ENCODE measurements around the gene DENND6B.
A peak's percentile ranks its signal among the peaks of the same experiment; 100 is the strongest.

The DENND6B gene

DNA sequence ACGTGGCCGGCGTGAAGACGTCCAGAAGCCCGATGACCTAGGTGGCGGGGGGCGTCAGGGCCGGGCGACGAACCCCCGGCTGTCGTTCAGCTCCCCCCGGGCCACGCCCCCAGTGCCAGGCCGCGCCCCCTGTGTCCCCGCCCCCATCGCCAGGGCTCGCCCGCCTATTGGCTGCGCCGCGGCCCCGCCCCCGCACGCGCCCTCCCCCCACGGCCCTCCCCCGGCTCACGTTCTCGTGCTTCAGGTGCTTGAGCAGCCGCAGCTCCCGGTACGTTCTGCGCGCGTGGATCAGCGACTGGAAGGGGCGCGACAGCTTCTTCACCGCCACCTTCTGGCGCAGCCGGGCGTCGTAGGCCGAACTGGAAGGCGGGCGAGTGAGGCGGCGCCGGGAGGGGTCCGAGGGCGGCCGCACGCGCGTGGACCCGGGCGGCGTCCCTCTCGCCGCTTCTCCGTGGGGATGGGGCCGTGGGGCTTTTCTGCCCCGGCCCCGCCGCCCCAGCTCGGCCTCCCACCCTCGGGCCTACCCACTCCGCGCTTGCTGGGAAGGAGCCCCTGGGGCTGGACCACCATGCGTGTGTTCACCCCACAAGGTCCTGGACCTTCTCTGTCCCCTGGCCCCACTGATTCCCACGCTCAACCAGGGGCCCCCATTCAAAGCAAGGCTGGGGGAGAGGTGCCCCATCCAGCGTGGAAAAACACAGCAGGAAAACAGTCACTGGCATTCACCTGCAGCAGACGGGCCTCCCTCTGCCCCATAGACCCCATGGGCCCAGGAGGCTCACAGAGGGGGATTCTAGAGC is 59.0 kb downstream of the DENND6B start:
- intact Hi-C loops (cut with DNase I) = no loop called here
- DNase-seq = peak; percentile 40 to 91 (median 77)

DNA sequence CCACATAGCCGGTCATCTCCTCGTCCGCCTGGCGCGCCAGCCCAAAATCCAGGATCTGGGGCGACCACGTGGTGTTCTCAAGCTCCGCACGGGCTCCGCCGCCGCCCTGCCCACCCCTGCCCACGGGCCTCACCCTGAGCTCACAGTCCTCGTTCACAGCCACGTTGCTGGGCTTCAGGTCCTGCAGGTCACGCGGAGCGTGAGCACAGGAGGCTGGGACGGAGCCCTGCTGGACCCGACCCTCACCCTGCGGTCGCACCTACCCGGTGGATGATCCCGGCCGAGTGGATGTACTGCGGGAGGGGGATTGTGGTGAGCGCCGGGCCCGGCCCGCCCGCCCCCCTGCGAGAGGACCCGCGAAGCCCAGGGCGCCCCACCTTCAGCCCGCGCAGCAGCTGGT is 59.8 kb downstream of the DENND6B start:
- intact Hi-C loops (cut with DNase I) = no loop called here
- no peak for DNase-seq

DNA sequence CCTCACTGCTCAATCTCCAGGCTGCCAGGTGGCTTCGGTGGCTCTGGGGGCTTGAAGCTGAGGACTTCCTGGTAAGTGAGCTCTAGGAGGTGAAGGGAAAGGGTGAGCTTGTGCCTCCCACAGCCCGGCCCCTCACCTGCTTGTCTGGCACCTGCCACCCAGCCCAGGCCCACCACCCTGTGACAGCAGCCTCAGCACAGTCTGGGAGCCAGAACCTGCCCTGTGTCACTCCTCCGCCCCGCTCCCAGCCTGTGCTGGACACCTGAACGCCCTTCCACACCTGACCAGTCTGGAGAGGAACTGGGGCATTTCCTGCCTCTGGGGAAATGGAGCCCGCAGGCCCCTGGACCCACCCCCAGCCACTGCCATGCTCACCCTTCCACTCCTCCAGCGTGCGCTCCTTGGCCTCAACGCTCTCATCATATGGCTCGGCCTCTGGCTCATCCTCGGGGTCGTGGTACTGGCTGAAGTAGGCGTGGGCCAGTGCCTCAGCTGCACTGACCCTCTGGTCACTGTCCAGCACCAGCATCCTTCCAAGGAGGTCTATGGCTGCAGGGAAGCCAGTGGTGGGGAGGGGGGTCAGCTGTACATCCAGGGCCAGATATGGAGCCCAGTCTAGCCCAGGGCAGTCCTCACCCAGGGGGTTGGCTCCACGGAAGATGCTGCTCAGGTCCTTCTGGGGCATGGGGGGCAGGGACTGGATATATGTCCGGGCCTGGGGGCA is 61.7 kb downstream of the DENND6B start:
- intact Hi-C loops (cut with DNase I) = no loop called here
- DNase-seq = no peak

DNA sequence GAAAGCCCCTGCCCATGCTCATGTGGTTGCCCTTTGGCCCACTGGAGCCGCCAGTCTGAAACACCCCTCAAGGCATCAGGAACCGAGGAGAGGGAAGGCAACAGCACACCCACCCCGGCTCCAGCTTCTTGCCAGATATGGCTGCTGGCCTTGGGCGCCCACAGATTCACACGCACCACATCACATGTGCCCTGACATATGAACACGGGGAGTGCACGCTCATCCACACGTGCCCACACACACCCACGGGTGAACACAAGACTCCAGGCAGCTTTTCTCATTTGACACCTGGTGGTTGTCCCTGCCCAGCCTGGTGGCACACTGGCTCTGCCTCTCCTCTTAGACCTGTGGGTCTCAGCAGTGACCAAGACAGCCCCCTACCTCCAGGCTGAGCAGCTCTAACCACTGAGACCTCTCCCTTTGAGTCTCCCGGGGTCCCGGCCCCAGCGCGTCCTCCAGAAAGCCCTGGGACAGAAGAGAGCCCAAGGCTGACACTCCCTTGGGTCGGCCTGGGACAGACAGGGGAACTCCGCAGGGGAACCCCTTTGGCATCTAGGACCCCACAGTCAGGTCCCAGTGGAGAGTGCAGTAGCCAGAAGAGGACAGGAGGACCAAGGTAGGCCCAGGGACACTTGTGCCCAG is 62.6 kb downstream of the DENND6B start:
- intact Hi-C loops (cut with DNase I) = no loop called here
- DNase-seq = peak in 40 of 42 donors; percentile 47 to 90 (median 76)

DNA sequence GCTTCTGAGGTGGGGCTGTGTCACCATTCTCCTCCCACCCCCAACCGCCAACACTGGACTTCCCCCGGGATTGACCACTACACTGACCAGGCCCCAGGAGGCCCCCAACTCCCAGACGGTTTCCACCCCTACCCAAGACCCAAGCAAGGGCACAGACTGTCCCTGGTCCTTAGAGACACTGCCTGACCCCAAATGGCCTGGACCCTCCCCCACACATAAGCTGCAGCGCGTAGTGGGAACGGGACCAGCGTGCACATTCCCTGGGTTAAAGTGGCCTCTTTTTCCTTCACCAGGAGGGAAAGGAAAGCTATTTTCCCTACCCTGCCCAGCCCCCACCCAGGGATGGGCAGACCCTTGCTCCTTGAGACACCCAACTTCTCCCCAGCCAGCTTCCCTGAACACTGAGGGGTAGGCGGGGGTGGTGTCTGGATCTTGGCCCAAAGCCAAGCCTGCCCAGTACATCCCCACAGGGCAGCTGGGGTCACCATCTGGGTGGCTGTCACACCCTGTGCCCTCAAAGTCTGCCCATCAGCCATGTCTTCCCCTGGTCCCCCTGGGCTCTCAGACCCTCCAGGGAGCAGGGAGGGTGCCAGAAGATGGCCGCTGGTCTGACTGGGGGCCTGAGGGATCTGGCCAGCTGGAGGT is 63.7 kb downstream of the DENND6B start:
- intact Hi-C loops (cut with DNase I) = no loop called here

DNA sequence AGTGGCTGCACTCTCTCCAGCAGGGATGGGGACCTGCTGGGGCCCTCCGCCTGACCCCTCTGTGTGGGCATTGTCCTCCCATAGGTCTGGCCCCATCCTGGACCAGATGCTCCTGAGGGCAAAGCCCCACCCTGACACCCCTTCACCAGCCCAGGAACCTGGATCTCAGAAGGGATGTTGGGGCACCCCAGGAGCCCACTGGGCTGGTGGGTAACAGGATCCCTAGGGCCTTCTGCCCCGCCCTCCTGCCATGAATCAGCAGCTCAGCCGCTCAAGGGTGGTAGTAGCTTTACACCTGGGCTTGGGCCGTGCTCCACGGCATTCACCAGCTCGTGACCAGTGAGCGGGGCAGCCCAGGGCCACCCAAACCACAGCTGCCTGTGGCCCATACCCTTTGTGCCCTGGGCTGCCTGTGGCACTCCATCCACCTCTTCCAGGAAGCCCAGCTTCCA is 64.3 kb downstream of the DENND6B start:
- no peak for DNase-seq
- intact Hi-C loops (cut with DNase I) = no loop called here

More for the DNA sequence above, 63.7 kb downstream of the DENND6B start:
- no peak for DNase-seq

DNA sequence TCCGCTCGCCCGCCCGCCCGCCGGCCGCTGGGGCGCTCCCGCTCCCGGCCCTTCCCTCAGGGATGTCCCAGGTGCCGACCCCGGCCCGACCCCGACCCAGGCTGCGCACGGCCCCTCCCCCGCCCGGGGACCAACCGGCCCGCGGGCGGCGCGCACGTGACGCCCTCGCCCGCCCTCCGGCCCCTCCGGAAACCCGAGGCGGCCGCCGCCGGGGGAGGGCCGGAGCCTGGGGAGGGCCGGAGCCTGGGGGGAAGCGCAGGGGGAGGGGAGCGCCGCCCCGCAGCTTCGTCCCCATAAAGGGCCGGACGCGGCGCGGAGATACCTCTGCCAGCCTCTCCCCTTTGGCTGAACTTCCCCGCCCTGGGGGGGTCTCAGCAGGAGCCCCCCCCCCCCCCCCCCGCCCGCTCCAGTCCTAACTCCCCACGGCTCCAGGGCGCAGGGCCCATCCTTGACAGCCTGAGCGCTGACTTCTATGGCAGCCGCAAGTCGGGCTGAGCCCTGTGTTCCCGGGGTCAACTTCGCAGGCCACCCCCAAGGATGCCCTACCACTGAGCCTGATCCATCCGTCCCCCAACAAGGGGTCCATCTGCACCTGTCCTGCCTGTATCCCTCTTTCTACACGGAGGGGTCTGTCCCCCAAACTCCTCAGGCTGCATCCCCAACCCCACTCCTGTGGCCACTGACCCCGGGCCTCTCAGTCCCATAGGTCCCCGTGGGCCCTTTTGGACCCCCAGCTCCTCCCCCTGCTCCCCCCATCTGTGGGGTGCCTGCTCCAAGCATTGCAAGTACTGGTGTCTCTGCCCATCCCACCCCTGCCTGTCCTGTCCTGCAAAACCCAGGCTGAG is 65.0 kb downstream of the DENND6B start, which contains the start of gene MAPK12:
TSS of gene MAPK12 (minus strand) at position 69 of the 845 bp plus-strand sequence. CDS start 174 bp downstream, outside the sequence.
- intact Hi-C loops (cut with DNase I) = no loop called here
- DNase-seq = peak in 3 of 42 donors; percentile 36 to 40 (median 37)

DNA sequence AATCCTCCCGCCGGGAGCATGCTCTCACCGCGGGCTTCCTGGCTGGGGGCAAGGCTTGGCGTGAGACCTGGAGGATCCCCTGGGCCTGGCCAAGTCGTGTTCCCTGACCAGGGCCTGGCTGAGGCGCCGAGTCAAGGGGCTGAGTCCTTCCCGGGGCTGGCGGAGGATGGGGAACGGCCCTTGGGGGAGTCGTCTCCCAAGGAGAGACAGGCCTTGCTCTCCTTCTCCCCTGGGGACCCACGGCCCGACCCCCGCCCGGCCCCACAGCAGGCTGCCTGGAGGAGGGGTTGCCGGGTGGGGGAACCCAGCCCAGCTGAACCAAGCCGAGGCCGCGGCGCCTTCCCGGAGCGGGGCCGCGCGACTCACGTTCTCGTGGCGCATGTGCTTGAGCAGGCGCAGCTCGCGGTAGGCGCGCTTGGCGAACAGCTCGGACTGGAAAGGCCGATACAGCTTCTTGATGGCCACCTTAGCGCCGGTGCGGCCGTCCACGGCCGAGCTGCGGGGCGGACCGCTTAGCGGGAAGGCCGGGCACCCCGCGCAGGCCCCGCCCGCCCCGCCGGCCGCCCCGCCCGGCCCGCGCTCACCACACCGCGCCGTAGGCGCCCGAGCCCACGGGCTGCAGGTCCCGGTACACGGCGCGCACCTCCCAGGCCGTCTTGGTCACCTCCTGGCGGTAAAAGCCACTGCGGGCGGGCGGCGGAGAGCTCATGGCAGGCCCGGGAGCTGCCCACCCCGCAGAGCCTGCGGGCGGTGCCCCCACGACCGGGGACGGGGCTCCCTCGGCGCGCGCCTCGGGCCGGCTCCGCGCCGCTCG is 65.8 kb downstream of the DENND6B start:
- intact Hi-C loops (cut with DNase I) = no loop called here
- peak in 40 of 42 donors; percentile 47 to 87 (median 75) for DNase-seq

DNA sequence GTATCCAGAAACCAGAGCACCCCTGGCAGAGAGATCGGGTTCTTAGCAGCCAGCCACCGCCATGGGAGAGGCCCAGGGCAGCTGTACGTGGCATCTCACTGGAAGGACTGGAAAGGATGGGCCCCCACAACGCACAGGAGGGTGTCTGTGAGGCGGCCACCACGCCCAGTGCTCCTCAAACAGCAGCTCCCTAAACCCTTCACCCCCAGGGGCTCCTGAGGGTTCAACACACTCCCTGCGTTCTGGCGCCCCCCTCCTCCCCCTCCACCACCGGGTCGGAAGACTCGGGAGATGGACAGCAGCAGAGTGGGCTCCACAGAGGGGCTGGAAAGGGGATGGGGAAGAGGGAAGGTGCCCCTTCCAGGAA is 66.4 kb downstream of the DENND6B start:
- intact Hi-C loops (cut with DNase I) = no loop called here
- DNase-seq = no peak

DNA sequence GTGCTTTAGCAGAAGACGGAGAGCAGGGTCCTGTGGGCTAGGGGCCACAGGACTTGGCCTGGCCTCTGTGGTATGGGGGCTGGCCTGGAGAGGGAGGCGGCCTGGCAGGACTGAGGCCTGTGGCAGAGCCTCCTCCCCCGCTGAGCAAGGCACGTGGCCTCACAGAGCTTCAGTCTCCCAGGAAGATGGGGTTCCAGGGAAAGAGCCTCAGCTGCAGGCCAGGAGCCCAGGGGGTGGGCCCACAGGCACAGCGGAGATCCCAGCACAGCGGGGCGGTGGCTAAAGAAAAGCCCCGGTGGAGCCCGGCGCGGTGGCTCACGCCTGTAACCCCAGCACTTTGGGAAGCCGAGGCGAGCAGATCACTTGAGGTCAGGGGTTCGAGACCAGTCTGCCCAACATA is 67.5 kb downstream of the DENND6B start:
- DNase-seq = peak in 2 of 42 donors; percentile 47 to 57
- intact Hi-C loops (cut with DNase I) = no loop called here

Data from head of caudate nucleus (tissue), 42 donors.